Measurements from ENCODE around the gene ABHD14A. TPM values are rescaled to one million over a fixed set of nuclear protein-coding genes. Genes with fewer than 3 reads are reported as not detected.
A peak's percentile ranks its signal among the peaks of the same experiment; 100 is the strongest.

Gene ABHD14A
- total RNA-seq, 4 donors from 2014 or later: 10.0 to 22.3 (median 15.8) TPM

GRCh38 chr3:51962854-51963530 is 11.9 kb upstream of the ABHD14A start:
- Histone ChIP-seq H3K27ac (replicated peaks in 1 of 4) (peak overlapping the region in 3 of 4 donors; percentile 27 to 55 (median 28)), H3K4me1 (peaks cover 38 to 57% (median 53%) of the 10 kb centered on the region in 4 donors), H3K4me3 (no peak overlapping the region), H3K9me3 (no peaks in the 10 kb centered on the region), H3K27me3 (no peaks in the 10 kb centered on the region), H3K36me3 (peaks cover 6 to 38% (median 33%) of the 10 kb centered on the region in 4 donors)
- 71% methylated on average over 6 of the region's 6 CpGs for WGBS
- intact Hi-C loops (cut with DNase I): no loop called here
- TF ChIP-seq POLR2A (IDR thresholded peaks at IDR 0.05; ENCODE audit: low read depth): no peak
- TF ChIP-seq POLR2AphosphoS5 (IDR thresholded peaks at IDR 0.05): no peak
- TF ChIP-seq, protein P1, sequence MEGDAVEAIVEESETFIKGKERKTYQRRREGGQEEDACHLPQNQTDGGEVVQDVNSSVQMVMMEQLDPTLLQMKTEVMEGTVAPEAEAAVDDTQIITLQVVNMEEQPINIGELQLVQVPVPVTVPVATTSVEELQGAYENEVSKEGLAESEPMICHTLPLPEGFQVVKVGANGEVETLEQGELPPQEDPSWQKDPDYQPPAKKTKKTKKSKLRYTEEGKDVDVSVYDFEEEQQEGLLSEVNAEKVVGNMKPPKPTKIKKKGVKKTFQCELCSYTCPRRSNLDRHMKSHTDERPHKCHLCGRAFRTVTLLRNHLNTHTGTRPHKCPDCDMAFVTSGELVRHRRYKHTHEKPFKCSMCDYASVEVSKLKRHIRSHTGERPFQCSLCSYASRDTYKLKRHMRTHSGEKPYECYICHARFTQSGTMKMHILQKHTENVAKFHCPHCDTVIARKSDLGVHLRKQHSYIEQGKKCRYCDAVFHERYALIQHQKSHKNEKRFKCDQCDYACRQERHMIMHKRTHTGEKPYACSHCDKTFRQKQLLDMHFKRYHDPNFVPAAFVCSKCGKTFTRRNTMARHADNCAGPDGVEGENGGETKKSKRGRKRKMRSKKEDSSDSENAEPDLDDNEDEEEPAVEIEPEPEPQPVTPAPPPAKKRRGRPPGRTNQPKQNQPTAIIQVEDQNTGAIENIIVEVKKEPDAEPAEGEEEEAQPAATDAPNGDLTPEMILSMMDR (IDR thresholded peaks at IDR 0.05): no peak
- TF ChIP-seq EP300 (IDR thresholded peaks at IDR 0.05): no peak
- no peak for DNase-seq (ENCODE audit: extremely low spot score)

DNA sequence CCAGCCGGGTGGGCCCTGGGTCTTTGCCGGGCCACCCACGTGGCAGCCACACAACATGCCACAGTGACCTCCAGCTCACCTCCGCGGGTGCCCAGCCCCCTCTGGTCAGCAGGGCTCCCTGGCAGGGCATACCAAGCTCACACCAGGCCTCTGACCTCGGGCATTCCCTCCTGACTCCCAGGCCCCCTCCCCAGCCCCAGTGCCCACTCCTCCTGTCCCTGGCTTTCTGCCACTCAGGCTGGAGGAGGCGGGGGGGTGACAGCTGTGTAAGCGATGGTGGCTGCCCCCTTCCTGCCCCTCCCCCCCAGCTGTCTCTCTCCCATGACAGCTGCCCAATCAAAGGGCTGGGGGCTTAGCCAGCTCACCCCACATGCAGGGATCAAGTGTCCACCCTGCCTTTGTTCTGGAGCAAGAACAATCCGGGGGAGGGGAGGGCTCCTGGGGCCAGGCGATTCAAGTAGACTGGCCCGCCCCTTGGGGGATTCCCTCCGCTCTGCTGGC is 10.9 kb upstream of the ABHD14A start:
- WGBS: 58% methylated on average over 10 of the region's 12 CpGs
- no peak for DNase-seq (ENCODE audit: extremely low spot score)
- H3K9me3 ChIP-seq: no peaks in the 10 kb centered on the region
- H3K4me3 ChIP-seq: no peak overlapping the region
- peaks cover 46 to 66% (median 61%) of the 10 kb centered on the region in 4 donors for H3K4me1 ChIP-seq
- peak overlapping the region in 3 of 4 donors; percentile 28 to 55 (median 28) for H3K27ac ChIP-seq (replicated peaks in 1 of 4)
- no peak for TF ChIP-seq POLR2AphosphoS5 (IDR thresholded peaks at IDR 0.05)
- no peak for TF ChIP-seq POLR2A (IDR thresholded peaks at IDR 0.05; ENCODE audit: low read depth)
- no peak for TF ChIP-seq EP300 (IDR thresholded peaks at IDR 0.05)
- TF ChIP-seq, protein P1 (IDR thresholded peaks at IDR 0.05): no peak
- intact Hi-C loops (cut with DNase I): no loop called here
- H3K36me3 ChIP-seq: peaks cover 6 to 28% (median 23%) of the 10 kb centered on the region in 4 donors
- no peaks in the 10 kb centered on the region for H3K27me3 ChIP-seq

DNA sequence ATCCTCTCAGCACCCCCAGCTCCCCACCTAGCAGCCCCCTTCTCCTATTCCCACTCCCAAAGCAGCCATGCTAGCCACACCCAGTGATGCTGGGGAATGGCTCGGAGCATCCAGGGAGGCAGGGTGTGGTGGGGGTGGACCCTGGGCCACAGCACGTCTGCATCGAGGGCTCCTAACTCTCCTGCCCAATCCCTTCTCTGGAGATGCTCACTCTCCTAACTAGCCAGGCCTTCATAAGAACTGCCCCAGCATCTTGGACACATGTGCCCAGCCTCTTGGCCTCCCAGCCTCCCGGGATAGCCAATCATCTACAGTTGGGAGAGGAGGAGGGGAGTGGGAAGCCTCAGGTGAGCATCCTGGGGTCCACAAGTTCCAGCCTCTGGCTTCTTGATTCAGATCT is 10.3 kb upstream of the ABHD14A start:
- Histone ChIP-seq H3K27ac (replicated peaks in 1 of 4) (peak overlapping the region in 1 of 4 donors; percentile 55), H3K4me1 (peaks cover 46 to 71% (median 61%) of the 10 kb centered on the region in 4 donors), H3K27me3 (no peaks in the 10 kb centered on the region), H3K9me3 (no peaks in the 10 kb centered on the region), H3K36me3 (peaks cover 5 to 23% (median 18%) of the 10 kb centered on the region in 4 donors), H3K4me3 (no peak overlapping the region)
- intact Hi-C loops (cut with DNase I): no loop called here
- TF ChIP-seq EP300 (IDR thresholded peaks at IDR 0.05) (no peak), POLR2A (IDR thresholded peaks at IDR 0.05; ENCODE audit: low read depth) (no peak), POLR2AphosphoS5 (IDR thresholded peaks at IDR 0.05) (no peak)
- TF ChIP-seq, protein P1 (IDR thresholded peaks at IDR 0.05): no peak
- 70% methylated on average over 4 of the region's 4 CpGs for WGBS
- DNase-seq (ENCODE audit: extremely low spot score): no peak

DNA sequence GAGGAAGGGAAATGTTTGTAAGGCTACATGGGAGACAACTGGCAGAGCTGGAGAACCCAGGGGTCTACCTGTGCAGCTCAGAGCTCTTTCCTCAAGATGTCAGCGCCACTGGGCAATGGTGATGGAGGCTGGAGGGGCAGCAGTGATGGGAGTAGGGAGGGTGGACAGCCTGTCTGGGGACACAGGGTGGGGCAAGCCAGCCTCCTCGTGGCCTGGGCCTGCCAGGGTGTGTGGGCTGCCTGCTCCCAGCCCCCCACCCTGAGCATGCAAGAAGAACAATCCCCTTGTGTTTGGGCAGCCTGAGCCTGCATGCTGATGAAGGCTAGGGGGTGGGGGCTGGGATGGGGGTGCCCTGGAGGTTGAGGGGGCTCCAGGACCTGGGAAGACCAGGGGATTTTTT is 8.8 kb upstream of the ABHD14A start:
- 77% methylated on average over 2 of the region's 2 CpGs for WGBS
- TF ChIP-seq POLR2AphosphoS5 (IDR thresholded peaks at IDR 0.05) (no peak), EP300 (IDR thresholded peaks at IDR 0.05) (no peak), POLR2A (IDR thresholded peaks at IDR 0.05; ENCODE audit: low read depth) (no peak)
- TF ChIP-seq, protein P1 (IDR thresholded peaks at IDR 0.05): no peak
- peak overlapping the region; percentile 77 to 98 (median 95) for H3K4me3 ChIP-seq
- H3K9me3 ChIP-seq: no peaks in the 10 kb centered on the region
- H3K36me3 ChIP-seq: peaks cover 0 to 11% (median 6%) of the 10 kb centered on the region in 4 donors
- H3K27ac ChIP-seq (replicated peaks in 1 of 4): peak overlapping the region; percentile 92 to 97 (median 97)
- peaks cover 46 to 72% (median 61%) of the 10 kb centered on the region in 4 donors for H3K4me1 ChIP-seq
- intact Hi-C loops (cut with DNase I): no loop called here
- H3K27me3 ChIP-seq: no peaks in the 10 kb centered on the region
- no peak for DNase-seq (ENCODE audit: extremely low spot score)

All from esophagus muscularis mucosa (tissue), 4 donors.